NCI-H2029 treated with DMSO at 0.1 percent for 48 hours (cell line): Measurements from ENCODE around the gene GOLGA1.

Experiments used
- DNase-seq: peaks from one replicate; lab custom pipeline; 2025; lab: John Stamatoyannopoulos, UW

GOLGA1 gene

DNA sequence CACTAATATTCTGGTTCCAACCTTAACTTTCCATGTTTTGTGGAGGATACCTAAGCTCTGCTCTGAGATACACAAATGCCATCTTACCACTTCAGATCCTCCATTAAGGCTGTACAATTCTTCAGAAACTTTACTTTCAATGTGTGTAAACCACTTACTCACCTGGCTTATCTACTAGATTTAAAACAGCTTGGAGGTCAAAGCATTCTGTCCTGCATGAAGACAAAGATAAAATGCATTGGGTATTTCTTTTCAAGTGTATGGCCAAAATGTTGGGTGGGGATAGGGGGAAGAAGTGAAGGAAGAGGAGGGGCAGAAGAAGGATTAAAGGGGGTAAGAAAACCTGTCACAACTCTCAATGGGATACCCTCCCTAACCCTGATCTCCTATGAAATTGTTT, 939 bp downstream of the GOLGA1 start:
- DNase-seq, result no peak

DNA sequence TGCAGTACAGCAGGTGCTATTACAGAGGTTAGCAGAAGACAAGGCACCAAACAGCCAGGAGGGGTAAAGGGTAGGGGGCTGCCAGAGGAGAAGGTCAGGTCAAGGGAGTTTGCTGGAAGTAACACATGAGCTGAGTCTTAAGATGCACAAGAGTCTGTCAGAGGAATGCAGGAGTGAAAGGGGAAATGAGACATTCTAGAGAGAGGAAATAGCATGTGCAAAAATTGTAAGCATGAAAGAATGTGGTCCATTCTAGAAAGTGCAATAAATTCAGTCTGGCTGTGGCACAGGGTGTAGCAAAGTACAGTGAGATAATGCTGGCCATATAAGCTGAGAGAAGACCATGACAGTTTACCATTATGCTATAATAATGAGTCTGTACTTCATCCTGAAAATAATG, 6.6 kb downstream of the GOLGA1 start:
- no peak for DNase-seq

DNA sequence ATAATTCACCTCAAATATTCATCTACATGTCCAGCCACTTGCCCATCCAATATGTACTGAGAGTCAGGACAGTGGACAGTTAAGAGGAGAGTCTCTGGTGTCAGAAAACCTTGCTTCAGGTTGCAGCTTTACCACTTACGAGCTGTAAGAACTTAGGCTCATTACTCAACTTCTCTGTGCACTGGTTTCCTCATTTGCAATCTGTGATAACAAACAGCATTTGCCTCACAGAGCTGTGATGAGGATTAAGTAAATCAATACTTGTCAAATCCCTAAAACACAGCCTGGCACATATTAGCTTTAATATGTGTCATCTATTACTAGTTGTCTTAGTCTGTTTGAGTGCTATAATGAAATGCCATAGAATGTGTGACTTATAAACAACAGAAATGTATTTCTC, 8.6 kb downstream of the GOLGA1 start:
- DNase-seq, result no peak

DNA sequence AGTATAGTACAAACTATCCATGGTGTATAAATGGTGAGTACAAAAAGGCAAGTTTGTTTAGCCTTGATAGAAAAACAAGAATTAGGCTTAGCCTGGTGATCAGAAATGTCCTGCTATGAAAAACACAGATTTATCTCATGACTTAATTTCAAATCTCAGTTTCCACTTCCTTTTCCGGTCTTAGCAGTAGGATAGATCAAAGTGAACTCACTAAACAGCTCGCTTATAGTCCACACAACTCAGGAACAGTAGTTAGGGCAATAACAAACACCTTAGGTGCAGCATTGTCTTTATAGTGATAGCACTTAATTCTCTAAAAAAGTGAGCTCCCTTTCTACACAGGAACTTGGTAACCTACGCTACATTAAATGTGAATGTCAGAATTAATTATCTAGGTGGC, 11.4 kb downstream of the GOLGA1 start:
- no peak for DNase-seq

DNA sequence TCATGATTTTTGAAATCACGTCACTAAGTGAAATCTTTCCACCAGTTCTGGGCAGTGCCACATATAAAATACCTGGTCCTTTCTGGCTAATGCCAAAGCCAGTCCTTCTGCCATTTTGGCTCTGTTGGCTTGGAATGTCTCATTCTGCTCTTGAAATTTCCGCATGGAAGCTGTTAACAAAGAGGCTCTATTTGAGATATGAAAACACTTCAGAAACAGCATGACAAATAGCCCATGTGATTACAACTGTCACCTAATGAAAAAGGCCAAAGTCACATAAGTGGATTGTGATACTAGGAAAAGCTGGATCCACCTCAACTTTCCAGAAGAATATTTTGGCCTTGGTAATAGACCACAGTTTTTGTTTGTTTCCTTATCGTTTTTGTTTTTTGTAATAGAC, 12.8 kb downstream of the GOLGA1 start:
- DNase-seq, result no peak

DNA sequence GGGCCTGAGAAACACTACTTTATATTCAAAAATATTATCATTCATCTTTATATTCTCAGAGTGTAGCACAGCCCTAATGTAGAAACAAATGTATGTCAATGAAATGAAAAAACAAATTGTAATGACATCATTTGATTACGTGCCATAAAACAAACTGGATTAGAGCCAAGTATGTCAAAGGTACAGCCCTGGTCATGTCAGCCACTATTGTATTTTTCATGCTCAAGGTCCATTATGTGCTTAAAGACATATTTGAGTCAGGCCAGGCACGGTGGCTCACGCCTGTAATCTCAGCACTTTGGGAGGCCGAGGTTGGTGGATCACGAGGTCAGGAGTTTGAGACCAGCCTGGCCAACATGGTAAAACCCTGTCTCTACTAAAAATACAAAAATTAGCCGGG, 20.5 kb downstream of the GOLGA1 start:
- peak; percentile 63 for DNase-seq

DNA sequence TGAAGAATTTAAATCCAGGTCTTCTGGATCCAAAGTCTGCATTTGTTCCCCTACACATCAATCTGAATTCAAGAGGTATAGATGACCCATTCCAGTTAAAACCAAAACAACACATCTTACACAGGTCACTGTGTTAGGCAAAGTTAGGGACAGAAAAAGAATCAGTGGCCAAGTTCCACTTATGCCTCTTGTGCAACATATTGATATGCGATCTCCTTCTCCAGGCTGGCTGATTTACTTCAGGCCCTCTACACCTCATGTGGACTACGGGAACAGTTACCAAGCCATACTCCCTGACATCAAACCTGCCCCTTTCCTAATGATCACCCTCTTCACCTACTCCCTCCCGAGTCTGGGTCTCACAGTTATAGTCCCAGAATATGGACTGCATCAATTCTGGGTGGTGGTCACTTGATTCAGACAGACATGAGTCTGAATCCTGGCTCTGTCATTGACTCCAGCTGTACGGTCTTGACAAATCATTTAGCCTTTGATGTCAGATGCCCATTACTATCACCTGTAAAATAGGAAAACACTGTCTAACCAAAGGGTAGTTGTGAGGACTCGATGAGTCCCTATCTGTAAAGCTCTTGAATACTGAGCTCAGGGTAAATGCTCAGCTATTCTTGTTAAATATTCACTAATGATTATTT, 26.0 kb downstream of the GOLGA1 start:
- no peak for DNase-seq

DNA sequence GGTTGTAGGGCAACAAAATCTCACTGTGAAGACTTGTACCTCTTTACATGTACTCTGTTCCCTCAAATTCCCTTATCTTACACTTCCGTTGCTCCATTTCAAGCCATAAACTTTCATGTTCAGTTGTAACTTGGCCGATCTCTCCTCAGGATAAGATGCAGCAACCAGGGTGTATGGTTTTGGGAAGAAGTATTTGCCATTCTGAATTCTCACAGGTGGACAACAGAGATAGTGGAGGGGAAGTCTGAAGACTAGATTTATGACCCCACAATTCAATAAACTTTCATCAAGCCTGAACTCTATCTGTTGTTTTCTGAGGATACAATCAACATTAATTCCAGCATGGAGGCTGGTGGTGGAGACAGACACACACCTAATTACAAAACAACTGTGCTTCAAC, 27.5 kb downstream of the GOLGA1 start:
- DNase-seq, result no peak

DNA sequence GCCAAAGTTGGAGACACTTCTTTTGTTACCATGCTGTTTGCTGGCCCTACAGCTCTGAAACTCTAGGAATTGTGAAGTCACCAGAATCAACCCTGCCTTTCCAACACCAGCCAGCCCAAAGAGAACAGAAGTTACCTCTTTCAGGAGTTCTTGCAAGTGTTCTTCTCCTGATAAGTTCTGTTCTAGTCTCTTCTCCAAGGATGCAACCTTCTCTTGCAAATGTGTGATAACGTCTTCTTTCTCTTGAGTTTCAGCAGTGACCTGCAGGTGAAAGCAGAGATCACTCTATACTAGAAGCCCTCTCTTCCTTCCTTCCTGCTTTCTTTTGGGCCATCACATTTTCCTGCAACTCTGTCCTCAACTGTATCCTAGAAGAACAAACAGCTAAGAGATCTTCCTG, 29.1 kb downstream of the GOLGA1 start:
- DNase-seq, result no peak

DNA sequence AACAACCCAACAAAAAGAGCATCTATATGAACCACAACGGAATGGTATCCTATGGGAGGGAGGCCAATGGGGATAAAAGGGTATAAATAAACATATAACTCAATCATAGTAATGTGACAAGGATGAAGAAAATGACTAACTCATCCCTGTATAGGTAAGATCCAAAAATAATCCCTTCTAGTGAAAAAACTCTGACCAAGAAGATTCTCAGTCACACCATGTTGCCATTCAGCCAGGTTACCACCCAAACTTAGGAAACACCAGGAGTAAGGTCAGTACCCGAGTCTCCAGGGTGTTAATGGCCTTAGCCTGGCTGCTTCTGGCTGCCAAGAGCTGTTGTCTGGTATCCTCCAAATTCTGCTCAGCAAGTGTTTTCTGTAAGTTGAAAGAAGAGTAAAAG, 32.8 kb downstream of the GOLGA1 start:
- no peak for DNase-seq

DNA sequence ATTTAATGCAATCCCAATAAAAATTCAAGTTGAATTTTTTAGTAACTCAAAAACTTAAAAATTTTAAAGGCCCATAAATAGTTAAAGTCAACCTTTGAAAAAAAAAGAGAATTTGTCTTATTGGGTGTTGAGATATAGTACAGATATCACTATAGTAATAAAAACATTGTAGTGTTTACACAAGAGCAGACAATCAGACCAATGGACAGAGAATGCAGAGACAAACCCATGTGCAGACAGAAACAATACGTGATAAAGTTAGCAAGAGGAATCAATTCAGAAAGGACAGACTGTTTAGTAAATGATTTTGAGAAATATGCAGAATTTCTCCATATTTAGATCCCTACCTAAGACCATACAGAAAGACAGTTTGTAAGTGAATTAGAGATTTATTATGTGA, 33.9 kb downstream of the GOLGA1 start:
- no peak for DNase-seq

DNA sequence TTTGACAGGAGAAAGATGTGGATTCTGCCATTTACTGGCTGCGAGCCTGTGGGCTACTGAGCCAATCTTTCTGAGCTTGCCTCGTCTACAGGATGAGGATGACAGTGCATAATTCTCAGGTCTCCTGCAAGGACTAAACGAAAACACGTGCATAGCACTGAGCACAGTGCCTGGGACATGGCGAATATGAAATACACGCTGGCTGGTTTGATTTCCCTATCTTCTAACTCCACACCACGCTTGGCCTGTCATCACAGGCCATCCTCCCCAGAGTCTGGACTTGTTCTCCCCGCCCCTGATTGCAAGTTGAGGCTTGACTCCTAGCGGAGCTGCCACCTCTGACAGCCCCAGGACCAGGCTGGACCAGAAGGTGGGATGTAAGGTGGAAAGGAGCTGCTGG, 41.0 kb downstream of the GOLGA1 start:
- no peak for DNase-seq

DNA sequence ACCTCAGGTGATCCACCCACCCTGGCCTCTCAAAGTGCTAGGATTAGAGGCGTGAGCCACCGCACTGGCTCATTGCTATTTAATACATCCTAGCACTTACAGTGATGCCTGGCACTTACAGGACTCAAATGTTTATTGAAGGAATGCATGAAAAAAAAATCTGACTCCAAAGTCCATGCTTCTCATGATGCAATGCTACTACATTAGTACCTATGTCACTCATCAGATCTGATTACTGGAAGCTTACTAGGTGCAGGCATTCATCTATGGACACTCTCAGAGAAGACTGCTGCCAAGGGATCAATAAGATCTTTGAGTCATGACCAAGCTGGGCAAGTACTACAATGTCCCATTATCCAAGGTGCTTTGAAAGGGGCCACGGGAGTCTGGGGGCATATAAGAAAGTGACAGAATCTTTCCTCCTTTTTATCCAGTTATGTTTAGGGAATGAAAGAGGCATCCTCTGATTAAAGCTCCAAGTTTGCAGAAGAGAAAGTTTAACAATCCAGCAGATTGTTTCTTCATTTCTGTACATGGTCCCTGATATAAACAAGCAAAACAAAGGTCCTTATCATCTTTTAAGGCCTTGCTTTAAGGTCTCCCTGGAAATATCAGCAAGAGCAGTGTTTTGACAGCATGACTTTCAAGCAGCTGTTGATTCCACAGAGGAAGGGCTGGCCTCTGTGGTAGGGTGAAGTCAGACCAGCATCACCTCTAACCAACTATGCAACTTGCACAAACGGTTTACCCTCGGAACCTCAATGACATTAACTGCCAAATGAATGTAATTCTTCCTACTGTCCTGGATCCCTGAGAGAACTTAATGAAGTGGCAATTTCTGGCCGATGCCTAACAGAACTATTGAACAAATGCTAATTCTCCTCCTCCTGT, 43.1 kb downstream of the GOLGA1 start:
- DNase-seq, result no peak

DNA sequence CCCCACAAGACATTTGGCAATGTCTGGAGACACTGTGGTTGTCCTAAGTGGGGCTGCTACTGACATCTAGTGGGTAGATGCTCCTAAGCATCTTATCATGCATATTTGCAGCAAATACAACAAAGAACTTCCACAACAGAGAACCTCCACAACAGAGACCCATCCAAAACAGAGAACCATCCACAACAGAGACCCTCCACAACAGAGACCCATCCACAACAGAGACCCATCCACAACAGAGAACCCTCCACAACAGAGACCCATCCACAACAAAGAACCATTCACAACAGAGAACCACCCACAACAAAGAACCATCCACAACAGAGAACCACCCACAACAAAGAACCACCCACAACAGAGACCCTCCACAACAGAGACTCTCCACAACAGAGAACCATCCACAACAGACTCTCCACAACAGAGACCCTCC, 46.1 kb downstream of the GOLGA1 start:
- no peak for DNase-seq

DNA sequence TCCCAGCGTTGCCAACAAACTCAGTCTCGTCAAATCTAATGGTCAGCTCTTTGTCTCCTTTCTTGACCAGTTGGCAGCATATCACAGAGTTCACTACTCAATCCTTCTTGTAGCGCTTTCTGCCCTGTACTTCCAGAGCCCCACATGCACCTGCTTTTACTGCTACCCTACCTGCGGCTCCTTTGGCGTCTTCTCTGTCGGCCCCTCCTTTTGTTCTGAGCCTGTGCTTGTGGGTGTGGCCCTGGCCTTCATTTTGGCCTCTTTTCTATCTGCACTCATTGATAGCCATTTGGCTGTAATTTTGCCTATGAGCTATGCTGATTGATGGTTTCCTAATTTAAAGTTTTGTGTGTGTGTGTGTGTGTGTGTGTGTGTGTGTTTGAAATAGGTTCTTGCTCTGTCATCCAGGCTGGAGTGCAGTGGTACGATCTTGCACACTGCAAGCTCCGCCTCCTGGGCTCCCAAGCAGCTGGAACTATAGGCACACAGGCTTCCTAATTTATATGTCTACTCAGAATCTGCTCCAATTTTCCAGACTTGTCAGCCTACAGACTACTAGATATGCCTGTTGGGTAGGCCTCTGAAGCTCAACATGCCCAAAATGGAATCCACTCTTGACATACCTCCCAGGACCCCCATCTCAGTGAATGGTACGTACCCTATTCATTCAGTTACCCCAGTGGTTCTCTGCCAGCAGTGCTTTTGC, 46.7 kb downstream of the GOLGA1 start:
- DNase-seq, result no peak

DNA sequence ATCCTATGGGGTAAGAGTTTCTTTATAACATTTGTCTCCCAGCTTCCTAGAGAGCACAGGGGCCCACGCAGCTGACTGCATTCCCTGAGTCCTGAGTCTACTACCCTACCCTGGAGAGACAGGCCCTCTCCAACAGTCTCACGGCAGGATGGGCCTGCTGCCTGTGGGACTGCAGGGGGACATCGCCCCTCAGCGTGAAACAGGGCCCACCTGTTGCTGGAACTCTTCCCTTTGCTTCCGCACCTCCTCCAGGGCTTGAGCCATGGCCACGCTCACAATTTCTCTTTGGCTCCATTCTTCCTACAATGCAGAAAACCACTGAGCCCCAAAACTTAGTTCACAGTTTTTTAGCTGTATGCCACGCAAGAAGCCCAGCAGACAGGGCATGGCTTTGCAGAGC, 50.7 kb downstream of the GOLGA1 start:
- no peak for DNase-seq

DNA sequence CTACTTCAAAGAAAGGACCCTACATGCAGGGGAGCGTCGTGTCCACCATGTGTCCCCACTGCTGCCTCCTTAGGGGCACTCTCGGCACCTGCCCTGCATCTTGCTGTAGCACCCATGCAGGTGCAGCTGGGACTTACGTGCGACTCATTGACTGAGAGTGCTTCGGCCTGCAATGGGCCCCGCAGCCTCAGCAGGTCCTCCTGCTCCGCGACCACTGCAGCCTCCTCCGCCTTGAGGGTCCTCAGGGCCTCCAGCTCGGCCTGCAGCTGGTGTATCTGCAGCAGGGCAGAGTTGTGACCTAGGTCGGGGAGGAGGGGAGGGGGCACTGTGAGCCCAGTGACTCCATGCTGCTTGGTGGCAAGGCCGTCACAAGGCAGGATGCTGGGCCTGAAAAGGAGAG, 51.9 kb downstream of the GOLGA1 start:
- no peak for DNase-seq

DNA sequence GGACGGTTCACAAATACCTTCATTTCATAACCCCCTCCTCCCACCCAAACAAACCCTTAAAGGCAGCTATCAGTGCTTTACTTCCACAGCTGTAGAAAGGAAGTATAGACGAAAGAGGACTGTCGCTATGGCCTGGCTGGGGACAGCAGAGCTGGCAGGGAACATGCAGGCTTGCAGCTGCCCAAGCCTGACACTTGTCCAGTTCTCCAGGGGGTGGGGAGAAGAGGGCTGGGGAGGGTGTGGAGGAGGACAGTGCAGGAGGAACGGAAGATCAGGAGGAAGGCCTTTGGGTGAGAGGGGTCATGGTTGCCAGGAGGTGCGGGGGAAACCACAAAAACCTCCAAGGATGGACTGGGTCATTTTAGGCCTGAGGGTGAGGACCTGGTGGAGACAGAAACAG, 53.1 kb downstream of the GOLGA1 start:
- no peak for DNase-seq

DNA sequence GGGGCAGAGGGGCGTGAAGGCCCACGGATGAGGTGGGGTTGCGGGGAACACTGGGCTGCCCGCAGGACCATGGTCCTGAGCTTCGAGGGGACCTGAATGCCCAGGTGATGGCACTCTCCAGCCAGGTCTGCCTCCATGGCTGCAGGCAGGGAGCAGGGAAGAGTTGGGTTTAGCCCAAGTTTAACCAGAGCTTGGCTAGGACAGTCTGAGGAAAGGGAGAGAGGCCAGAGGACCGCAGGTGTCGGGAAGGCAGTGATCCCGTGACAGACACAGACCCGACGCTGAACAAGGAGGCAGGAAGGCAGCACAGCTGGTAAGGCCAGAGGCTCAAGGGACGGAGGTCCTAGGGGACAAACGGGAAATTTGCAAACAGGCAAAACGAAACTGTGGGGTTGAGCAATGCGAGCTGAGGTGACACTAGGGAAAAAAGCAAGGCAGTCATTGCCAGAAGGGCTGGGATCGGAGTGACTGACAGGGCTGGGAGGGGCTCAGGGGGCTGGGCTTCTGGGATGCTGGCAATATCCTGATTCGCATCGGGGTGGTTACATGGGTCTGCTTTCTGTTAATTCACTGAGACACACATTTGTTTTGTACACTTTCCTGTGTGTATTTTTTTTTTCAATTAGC, 53.9 kb downstream of the GOLGA1 start:
- no peak for DNase-seq

DNA sequence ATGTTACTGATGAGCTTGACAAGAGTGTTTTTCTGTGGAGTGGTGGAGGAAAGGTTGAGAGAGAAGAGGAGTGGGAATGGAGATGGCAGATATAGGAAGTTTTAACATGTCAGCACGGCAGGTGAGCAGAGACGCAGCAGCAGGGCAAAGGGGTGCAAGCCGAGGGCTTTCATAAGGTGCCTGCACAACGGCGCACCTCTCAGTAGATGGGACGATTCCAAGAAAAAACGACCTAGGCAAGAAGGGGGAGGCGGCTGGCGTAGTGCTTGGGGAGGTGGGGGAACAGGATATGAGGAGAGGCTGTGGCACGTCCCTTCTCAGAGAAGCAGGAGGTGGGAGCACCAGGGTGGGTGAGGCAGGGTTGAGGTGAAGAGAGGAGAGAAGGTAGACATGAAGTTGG, 54.4 kb downstream of the GOLGA1 start:
- DNase-seq, result no peak

DNA sequence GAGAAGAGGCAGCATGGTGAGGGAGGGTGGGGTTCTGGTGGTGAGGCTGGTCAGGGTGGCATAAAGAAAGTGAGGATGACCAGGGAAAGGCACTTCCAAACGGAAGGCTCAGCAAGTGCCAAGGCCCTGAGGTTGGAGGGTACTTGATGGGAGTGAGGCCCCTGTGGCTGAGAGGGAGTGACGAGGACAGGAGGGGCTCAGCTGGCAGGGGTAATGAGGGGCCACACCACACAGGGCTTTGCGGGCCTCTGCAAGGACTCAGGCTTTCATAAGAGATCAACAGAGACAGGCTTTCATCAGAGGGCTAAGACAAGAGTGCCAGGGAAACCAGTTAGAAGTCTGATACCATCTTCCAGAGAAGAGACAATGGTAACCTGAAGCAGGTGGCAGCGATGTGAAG, 55.3 kb downstream of the GOLGA1 start:
- DNase-seq, result no peak

DNA sequence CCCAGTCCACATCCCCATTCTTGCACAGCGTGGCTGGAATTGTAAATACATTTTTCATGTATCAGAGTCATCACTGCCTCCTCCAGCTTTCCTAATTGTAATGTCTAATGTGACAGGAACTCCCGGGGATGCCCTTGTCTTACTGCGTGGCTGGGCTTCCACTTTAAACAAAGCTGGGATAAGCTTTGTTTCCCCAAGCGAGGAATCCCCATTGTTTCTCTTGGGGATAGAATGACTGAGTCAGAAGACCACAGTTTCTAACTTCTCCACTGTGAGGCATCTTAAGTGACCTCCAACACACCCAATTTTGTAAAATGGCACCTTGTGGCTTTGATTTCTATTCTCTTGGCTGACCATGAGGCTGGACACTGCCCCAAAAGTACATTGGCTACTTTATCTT, 56.5 kb downstream of the GOLGA1 start:
- no peak for DNase-seq

DNA sequence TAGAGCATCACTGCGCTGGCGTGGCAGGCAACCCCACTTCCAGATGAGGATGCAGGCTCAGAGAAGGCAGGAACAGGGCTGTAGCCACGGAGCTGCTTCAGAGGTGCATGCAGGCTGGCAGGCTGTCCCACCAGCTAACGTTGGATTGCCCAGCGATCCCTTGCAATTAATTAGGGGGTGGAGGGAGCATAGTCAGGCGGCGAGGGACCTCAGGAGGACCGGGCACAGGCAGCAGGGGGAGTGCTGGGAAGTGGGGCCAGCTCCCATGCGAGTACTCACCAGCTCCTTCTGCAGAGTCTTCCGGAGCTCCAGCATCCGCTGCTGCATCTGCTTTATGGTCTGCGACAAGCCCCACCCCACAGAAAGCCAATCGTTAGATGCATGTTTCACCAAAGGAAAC, 58.7 kb downstream of the GOLGA1 start:
- no peak for DNase-seq
